Pancreas (tissue), 10 donors: ENCODE measurements around the gene ADAMTSL1. TPM values are rescaled to one million over a fixed set of nuclear protein-coding genes. Genes with fewer than 3 reads are reported as not detected.

ENCODE experiments used
- ATAC-seq, 4 donors: fragments of 200-7000 bp; cut with Tn5 transposase; one replicate each; pipeline versions ENCODE4 v1.8.0 to v1.9.1; 2020; ENCODE audit warnings: mild to moderate bottlenecking in 4 of 4, moderate library complexity in 4 of 4
- DNase-seq, 6 donors: peaks; one replicate each; pipeline ENCODE4 v3.0.0-alpha.2; 2020
- FAIRE-seq: peaks from 2 replicates; lab custom pipeline; 2012; peaks lifted over from hg19 to GRCh38; lab: Jason Lieb, UNC
- H3K27ac ChIP-seq, 4 donors: fragments of 200-600 bp; sonication (generic); 1 replicate in 3 of 4; 2 replicates in 1 of 4; pipeline versions ENCODE4 v1.5.0 to v1.8.0; 2020
- H3K27me3 ChIP-seq, 4 donors: fragments of 200-600 bp; one replicate each; pipeline ENCODE4 v1.8.0; 2021
- H3K36me3 ChIP-seq, 3 donors: fragments of 200-600 bp; sonication (generic) in 1 of 3; one replicate each; pipeline versions ENCODE4 v1.5.0 to v1.8.0; 2020 to 2021
- H3K4me1 ChIP-seq, 3 donors: fragments of 200-600 bp; one replicate each; pipeline ENCODE4 v1.8.0; 2021
- H3K4me3 ChIP-seq, 4 donors: fragments of 200-600 bp; sonication (generic) in 2 of 4; one replicate each; pipeline versions ENCODE4 v1.5.0 to v1.8.0; 2020 to 2021
- H3K9me3 ChIP-seq, 4 donors: fragments of 200-600 bp; one replicate each; pipeline ENCODE4 v1.8.0; 2021
- CTCF ChIP-seq, 4 donors: fragments of 200-600 bp; sonication (generic) in 3 of 4; IDR thresholded peaks; one replicate each; pipeline versions ENCODE4 v1.5.0 to v1.8.0; 2021; ENCODE audit warnings: antibody characterized with exemption in 4 of 4
- WGBS, 2 donors: extraction: QIAGEN DNeasy Blood & Tissue Kit; methylation state at CpG; one replicate each; pipeline ENCODE4 v1.1.7; 2013; 5-methylcytosine and 5-hydroxymethylcytosine counted together
- intact Hi-C, 3 donors: fragments of 100-400 bp; cut with DNase I; formaldehyde crosslinking; loops; one replicate each; pipeline versions ENCODE4 v1.11.1 to v1.14.2; 2022
- polyA plus RNA-seq, 2 donors: library from polyadenylated mRNA; stranded (reverse); fragments of 200-250 nt; gene quantifications; one replicate each; pipeline ENCODE4 v1.2.3, GENCODE V29; 2013
- total RNA-seq, 6 donors: library from RNA; stranded (reverse); fragmentation: NEBNext Ultra II Directional in 4 of 6; extraction: Animal tissue kit (Norgen Biotek cat#: 25700) in 4 of 6; gene quantifications; one replicate each; pipeline versions ENCODE4 v1.2.1 to v1.2.4, GENCODE V29; 2021 to 2023
- donor health status: healthy with polysubstance abuse.
- donor health status: DM: no; HTN: no; CAD: no; lungs with moderate emphysema.
- donor health status: DM: no; HTN: no; CAD: no.
- donor health status: control.
- donor health status: control.
- donor health status: Bipolar disorder and iron deficiency.
- donor health status: DM: yes; HTN: yes; CAD: no.
- donor health status: DM: no; HTN: no; CAD: no.
- donor health status: DM: no; HTN: no; CAD: no.
- donor health status: DM: yes; HTN: yes; CAD: no.

ADAMTSL1 gene
- total and polyA plus RNA-seq, 8 donors, result 0.24 to 2.1 (median 0.67) TPM

- Histone ChIP-seq H3K4me1 (no peaks in the 10 kb centered on the region), H3K36me3 (no peaks in the 10 kb centered on the region), H3K4me3 (no peak overlapping the region), H3K27me3 (no peaks in the 10 kb centered on the region), H3K27ac (no peak overlapping the region), H3K9me3 (no peaks in the 10 kb centered on the region)
- FAIRE-seq (no peak), DNase-seq (no peak), ATAC-seq (no peak)
- 75 to 83% methylated on average over 8 of the region's 8 CpGs for WGBS, 2 donors
- intact Hi-C loops, result no loop called here
- no peak for TF ChIP-seq CTCF (IDR thresholded peaks at IDR 0.05)
These were observed 448.4 kb downstream of the ADAMTSL1 start for GRCh38 chr9:18922161-18922885.

GRCh38 chr9:18923167-18923566 lies 449.2 kb downstream of the ADAMTSL1 start:
- H3K36me3 ChIP-seq, result no peaks in the 10 kb centered on the region
- H3K4me1 ChIP-seq, result no peaks in the 10 kb centered on the region
- H3K27me3 ChIP-seq, result no peaks in the 10 kb centered on the region
- no peak overlapping the region for H3K27ac ChIP-seq
- H3K9me3 ChIP-seq, result no peaks in the 10 kb centered on the region
- DNase-seq (no peak), ATAC-seq (no peak), FAIRE-seq (no peak)
- WGBS, 2 donors, result 58 to 60% methylated on average over 2 of the region's 2 CpGs
- no peak overlapping the region for H3K4me3 ChIP-seq
- no peak for TF ChIP-seq CTCF (IDR thresholded peaks at IDR 0.05)
- intact Hi-C loops, result no loop called here

- Histone ChIP-seq H3K27me3 (no peaks in the 10 kb centered on the region), H3K36me3 (no peaks in the 10 kb centered on the region), H3K9me3 (no peaks in the 10 kb centered on the region), H3K4me1 (no peaks in the 10 kb centered on the region), H3K4me3 (no peak overlapping the region), H3K27ac (no peak overlapping the region)
- no peak for DNase-seq
- 85 to 93% methylated on average over 6 of the region's 6 CpGs for WGBS, 2 donors
- no peak for TF ChIP-seq CTCF (IDR thresholded peaks at IDR 0.05)
- FAIRE-seq, result no peak
- intact Hi-C loops, result no loop called here
- ATAC-seq, result no peak
These were observed 449.9 kb downstream of the ADAMTSL1 start for GRCh38 chr9:18923671-18924430.

- H3K27me3 ChIP-seq, result no peaks in the 10 kb centered on the region
- intact Hi-C loops, result no loop called here
- ATAC-seq (no peak), DNase-seq (no peak), FAIRE-seq (no peak)
- H3K4me3 ChIP-seq, result no peak overlapping the region
- TF ChIP-seq CTCF (IDR thresholded peaks at IDR 0.05), result no peak
- H3K9me3 ChIP-seq, result no peaks in the 10 kb centered on the region
- no peaks in the 10 kb centered on the region for H3K36me3 ChIP-seq
- no peaks in the 10 kb centered on the region for H3K4me1 ChIP-seq
- no peak overlapping the region for H3K27ac ChIP-seq
These were observed 451.9 kb downstream of the ADAMTSL1 start for GRCh38 chr9:18925880-18926279.

- no peak for DNase-seq
- no peak for FAIRE-seq
- 70 to 79% methylated on average over 3 of the region's 3 CpGs for WGBS, 2 donors
- intact Hi-C loops, result no loop called here
- ATAC-seq, result no peak
- H3K27ac ChIP-seq, result no peak overlapping the region
- no peak for TF ChIP-seq CTCF (IDR thresholded peaks at IDR 0.05)
- H3K4me1 ChIP-seq, result no peaks in the 10 kb centered on the region
- no peak overlapping the region for H3K4me3 ChIP-seq
- no peaks in the 10 kb centered on the region for H3K27me3 ChIP-seq
- H3K36me3 ChIP-seq, result no peaks in the 10 kb centered on the region
- no peaks in the 10 kb centered on the region for H3K9me3 ChIP-seq
These were observed 452.6 kb downstream of the ADAMTSL1 start for GRCh38 chr9:18926513-18926912.
